Body of pancreas (tissue), 4 donors: Measurements from ENCODE around the gene ANKRD44. TPM values are rescaled to one million over a fixed set of nuclear protein-coding genes. Genes with fewer than 3 reads are reported as not detected.

Experiments
- ATAC-seq: fragments of 150-250 bp; one replicate; pipeline ENCODE4 v1.9.1; 2016
- DNase-seq, 4 donors: peaks; one replicate each; pipeline ENCODE4 v3.0.0-alpha.2; 2019
- H3K27ac ChIP-seq, 4 donors: fragments of 200-600 bp; sonication (generic); 1 replicate in 3 of 4; 2 replicates in 1 of 4; pipeline versions ENCODE4 v1.5.1 to v1.6.1; 2016 to 2019; ENCODE audit warnings: mild to moderate bottlenecking in 1 of 4, mixed read lengths in 1 of 4, moderate library complexity in 1 of 4
- H3K27me3 ChIP-seq, 2 donors: fragments of 200-600 bp; sonication (generic); one replicate each; pipeline ENCODE4 v1.6.0; 2016; ENCODE audit warnings: mild to moderate bottlenecking in 1 of 2
- H3K36me3 ChIP-seq, 2 donors: fragments of 200-600 bp; sonication (generic); replicated peaks in 1 of 2; 2 replicates each; pipeline ENCODE4 v1.5.1; 2016; ENCODE audit warnings: low read depth in 2 of 2; ENCODE audit not compliant: insufficient read depth in 1 of 2
- H3K4me1 ChIP-seq: fragments of 200-600 bp; sonication (generic); one replicate; pipeline ENCODE4 v1.6.0; 2016
- H3K4me3 ChIP-seq, 2 donors: fragments of 200-600 bp; sonication (generic); 1 replicate in 1 of 2; 2 replicates in 1 of 2; pipeline ENCODE4 v1.5.1; 2016 to 2019
- H3K9me3 ChIP-seq, 3 donors: fragments of 200-600 bp; sonication (generic); 1 replicate in 2 of 3; 2 replicates in 1 of 3; pipeline ENCODE4 v1.5.1; 2016
- POLR2A ChIP-seq, 3 donors: fragments of 450-650 bp; IDR thresholded peaks; one replicate each; pipeline ENCODE4 v1.6.1; 2016; ENCODE audit warnings: antibody characterized with exemption in 3 of 3, mild to moderate bottlenecking in 2 of 3
- WGBS, 2 donors: methylation state at CpG; one replicate each; pipeline ENCODE4 v1.1.5; 2017; 5-methylcytosine and 5-hydroxymethylcytosine counted together
- intact Hi-C: fragments of 100-400 bp; cut with DNase I; formaldehyde crosslinking; loops from one replicate; pipeline ENCODE4 v1.15.1; 2023
- total RNA-seq, 2 donors: library from RNA; depleted of rRNA; stranded (reverse); fragments of >200 nt; gene quantifications; one replicate each; pipeline ENCODE4 v1.1.0, GENCODE V29; 2016
- TF ChIP-seq, protein P1 (sequence below), 7 experiments: fragments of 450-650 bp in 4 of 7; fragments of 200-600 bp in 3 of 7; sonication (generic) in 3 of 7; IDR thresholded peaks; one replicate each; pipeline ENCODE4 v1.5.1; 2016 to 2019; ENCODE audit warnings: antibody characterized with exemption in 7 of 7

Gene ANKRD44
- total RNA-seq, 2 donors from 2014 or later = 12.2 TPM

DNA sequence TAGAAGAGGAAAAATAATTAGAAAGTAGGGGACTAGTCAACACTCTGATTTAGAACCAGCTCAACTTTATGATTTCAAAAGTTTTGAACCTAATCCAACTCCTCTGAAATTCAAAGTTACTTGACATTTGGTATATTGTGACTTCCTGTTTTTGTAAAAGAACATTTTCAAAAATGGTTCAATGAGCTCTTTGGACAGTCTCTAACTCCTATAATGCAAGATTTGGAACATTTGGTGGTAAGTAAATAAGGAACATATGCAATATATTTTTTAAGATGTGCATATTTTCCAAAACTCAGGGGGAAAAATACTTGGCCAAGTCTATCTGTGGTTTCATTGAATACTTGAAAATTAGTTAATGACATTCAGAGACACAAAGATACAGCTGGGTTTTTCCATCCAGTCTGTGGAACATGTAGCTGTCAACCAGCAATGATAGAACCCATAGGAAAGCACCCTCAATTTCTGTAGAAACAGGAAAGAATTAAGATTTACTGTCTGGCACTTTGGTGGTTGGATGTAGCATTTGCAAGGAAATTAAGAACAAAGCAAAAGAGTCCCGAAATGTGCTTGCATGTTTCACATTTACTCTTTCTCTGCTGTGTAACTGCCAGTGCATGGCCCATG lies 17.0 kb upstream of the ANKRD44 start:
- DNase-seq = no peak
- TF ChIP-seq POLR2A (IDR thresholded peaks at IDR 0.05) = no peak
- TF ChIP-seq, protein P1, sequence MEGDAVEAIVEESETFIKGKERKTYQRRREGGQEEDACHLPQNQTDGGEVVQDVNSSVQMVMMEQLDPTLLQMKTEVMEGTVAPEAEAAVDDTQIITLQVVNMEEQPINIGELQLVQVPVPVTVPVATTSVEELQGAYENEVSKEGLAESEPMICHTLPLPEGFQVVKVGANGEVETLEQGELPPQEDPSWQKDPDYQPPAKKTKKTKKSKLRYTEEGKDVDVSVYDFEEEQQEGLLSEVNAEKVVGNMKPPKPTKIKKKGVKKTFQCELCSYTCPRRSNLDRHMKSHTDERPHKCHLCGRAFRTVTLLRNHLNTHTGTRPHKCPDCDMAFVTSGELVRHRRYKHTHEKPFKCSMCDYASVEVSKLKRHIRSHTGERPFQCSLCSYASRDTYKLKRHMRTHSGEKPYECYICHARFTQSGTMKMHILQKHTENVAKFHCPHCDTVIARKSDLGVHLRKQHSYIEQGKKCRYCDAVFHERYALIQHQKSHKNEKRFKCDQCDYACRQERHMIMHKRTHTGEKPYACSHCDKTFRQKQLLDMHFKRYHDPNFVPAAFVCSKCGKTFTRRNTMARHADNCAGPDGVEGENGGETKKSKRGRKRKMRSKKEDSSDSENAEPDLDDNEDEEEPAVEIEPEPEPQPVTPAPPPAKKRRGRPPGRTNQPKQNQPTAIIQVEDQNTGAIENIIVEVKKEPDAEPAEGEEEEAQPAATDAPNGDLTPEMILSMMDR (IDR thresholded peaks at IDR 0.05) = no peak
- no peaks in the 10 kb centered on the region for H3K27me3 ChIP-seq
- 70 to 74% methylated on average over 1 of the region's 1 CpG for WGBS, 2 donors
- H3K9me3 ChIP-seq = no peaks in the 10 kb centered on the region
- intact Hi-C loops = no loop called here
- no peak overlapping the region for H3K27ac ChIP-seq
- no peaks in the 10 kb centered on the region for H3K36me3 ChIP-seq
- H3K4me1 ChIP-seq = no peaks in the 10 kb centered on the region
- no peak overlapping the region for H3K4me3 ChIP-seq
- no peak for ATAC-seq

DNA sequence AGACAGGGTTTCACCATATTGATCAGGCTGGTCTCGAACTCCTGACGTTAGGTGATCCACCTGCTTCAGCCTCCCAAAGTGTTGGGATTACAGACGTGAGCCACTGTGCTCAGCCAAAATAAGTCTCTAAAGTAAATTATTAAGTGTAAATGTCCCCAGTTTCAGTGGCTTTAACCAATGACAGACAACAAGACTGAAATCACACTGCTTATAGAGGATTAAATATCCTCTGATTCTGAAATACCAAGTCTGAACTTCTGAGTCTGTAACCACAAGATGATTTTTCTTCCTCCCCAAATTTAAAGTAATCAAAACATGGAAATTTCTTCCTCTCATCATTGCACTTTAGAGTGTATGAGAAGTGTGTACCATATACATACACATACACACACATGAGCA lies 16.5 kb upstream of the ANKRD44 start:
- 78 to 94% methylated on average over 3 of the region's 3 CpGs for WGBS, 2 donors
- H3K9me3 ChIP-seq = no peaks in the 10 kb centered on the region
- no peak for ATAC-seq

GRCh38 chr2:197324801-197325200 lies 14.2 kb upstream of the ANKRD44 start:
- TF ChIP-seq, protein P1 (IDR thresholded peaks at IDR 0.05) = no peak
- TF ChIP-seq POLR2A (IDR thresholded peaks at IDR 0.05) = no peak
- intact Hi-C loops = no loop called here
- DNase-seq = no peak
- H3K27me3 ChIP-seq = no peaks in the 10 kb centered on the region
- H3K9me3 ChIP-seq = no peaks in the 10 kb centered on the region
- peak overlapping the region in 1 of 4 donors; percentile 16 for H3K27ac ChIP-seq
- H3K36me3 ChIP-seq = no peaks in the 10 kb centered on the region
- no peaks in the 10 kb centered on the region for H3K4me1 ChIP-seq
- ATAC-seq = no peak
- no peak overlapping the region for H3K4me3 ChIP-seq

More for the DNA sequence above, 16.5 kb upstream of the ANKRD44 start:
- TF ChIP-seq POLR2A (IDR thresholded peaks at IDR 0.05) = no peak
- TF ChIP-seq, protein P1 (IDR thresholded peaks at IDR 0.05) = no peak
- H3K4me1 ChIP-seq = no peaks in the 10 kb centered on the region
- no peak overlapping the region for H3K27ac ChIP-seq
- H3K36me3 ChIP-seq = no peaks in the 10 kb centered on the region
- no peaks in the 10 kb centered on the region for H3K27me3 ChIP-seq
- no peak for DNase-seq
- H3K4me3 ChIP-seq = no peak overlapping the region
- intact Hi-C loops = no loop called here

- no peak for DNase-seq
- H3K36me3 ChIP-seq = no peaks in the 10 kb centered on the region
- H3K27ac ChIP-seq = no peak overlapping the region
- H3K4me1 ChIP-seq = no peaks in the 10 kb centered on the region
- H3K9me3 ChIP-seq = no peaks in the 10 kb centered on the region
- intact Hi-C loops = no loop called here
- no peak for ATAC-seq
- TF ChIP-seq, protein P1 (IDR thresholded peaks at IDR 0.05) = no peak
- no peak for TF ChIP-seq POLR2A (IDR thresholded peaks at IDR 0.05)
- H3K27me3 ChIP-seq = no peaks in the 10 kb centered on the region
- no peak overlapping the region for H3K4me3 ChIP-seq
- WGBS, 2 donors = 43 to 57% methylated on average over 11 of the region's 11 CpGs
Observed at GRCh38 chr2:197322724-197323720, 12.4 kb upstream of the ANKRD44 start.
